Measurements from ENCODE around the gene MUC5AC. TPM values are rescaled to one million over a fixed set of nuclear protein-coding genes. Genes with fewer than 3 reads are reported as not detected.
"Not testable (repeated sequence)": the region's sequence is repeated elsewhere in the genome, so short reads cannot be mapped to it uniquely, and the experiment has no call there.

Gene MUC5AC
- total RNA-seq, 4 donors from 2014 or later, result not detected

GRCh38 chr11:1162138-1162475 is 4.4 kb downstream of the MUC5AC start:
- 81 to 84% methylated on average over 18 to 21 of the region's 21 CpGs for WGBS, 2 donors
- no peak for TF ChIP-seq CTCF (IDR thresholded peaks at IDR 0.05)
- TF ChIP-seq POLR2A (IDR thresholded peaks at IDR 0.05), result no peak
- DNase-seq, result no peak
- Histone ChIP-seq H3K9me3 (no peaks in the 10 kb centered on the region), H3K4me3 (replicated peaks in 1 of 3) (no peak overlapping the region), H3K36me3 (no peaks in the 10 kb centered on the region), H3K4me1 (no peaks in the 10 kb centered on the region), H3K27me3 (no peaks in the 10 kb centered on the region), H3K27ac (no peak overlapping the region)
- intact Hi-C loops (cut with DNase I), result no loop called here

- WGBS, 2 donors, result 84 to 91% methylated on average over 8 to 26 of the region's 28 CpGs
- Histone ChIP-seq H3K9me3 (no peaks in the 10 kb centered on the region), H3K36me3 (no peaks in the 10 kb centered on the region), H3K27ac (no peak overlapping the region), H3K4me3 (replicated peaks in 1 of 3) (no peak overlapping the region), H3K27me3 (no peaks in the 10 kb centered on the region), H3K4me1 (no peaks in the 10 kb centered on the region)
- TF ChIP-seq CTCF (IDR thresholded peaks at IDR 0.05) (no peak), POLR2A (IDR thresholded peaks at IDR 0.05) (no peak)
- intact Hi-C loops (cut with DNase I), result no loop called here
- no peak for DNase-seq
Measured at GRCh38 chr11:1162491-1163311, 4.9 kb downstream of the MUC5AC start.

- no peak for DNase-seq
- 75% methylated on average over 11 of the region's 13 CpGs; no CpG with 5 or more reads in 1 of the 2 donors for WGBS, 2 donors
- no peaks in the 10 kb centered on the region for H3K4me1 ChIP-seq
- no peaks in the 10 kb centered on the region for H3K27me3 ChIP-seq
- no peak overlapping the region for H3K27ac ChIP-seq
- H3K36me3 ChIP-seq, result no peaks in the 10 kb centered on the region
- intact Hi-C loops (cut with DNase I), result no loop called here
- TF ChIP-seq CTCF (IDR thresholded peaks at IDR 0.05) (no peak), POLR2A (IDR thresholded peaks at IDR 0.05) (no peak)
- no peaks in the 10 kb centered on the region for H3K9me3 ChIP-seq
- no peak overlapping the region for H3K4me3 ChIP-seq (replicated peaks in 1 of 3)
Measured at GRCh38 chr11:1163321-1163910, 5.7 kb downstream of the MUC5AC start.

- no peaks in the 10 kb centered on the region for H3K27me3 ChIP-seq
- TF ChIP-seq CTCF (IDR thresholded peaks at IDR 0.05), result no peak
- TF ChIP-seq POLR2A (IDR thresholded peaks at IDR 0.05), result no peak
- WGBS, 2 donors, result 49 to 59% methylated on average over 6 to 11 of the region's 28 CpGs
- H3K4me1 ChIP-seq, result no peaks in the 10 kb centered on the region
- H3K9me3 ChIP-seq, result no peaks in the 10 kb centered on the region
- H3K36me3 ChIP-seq, result no peaks in the 10 kb centered on the region
- H3K4me3 ChIP-seq (replicated peaks in 1 of 3), result no peak overlapping the region
- no peak overlapping the region for H3K27ac ChIP-seq
- no peak for DNase-seq
- intact Hi-C loops (cut with DNase I), result no loop called here
Measured at GRCh38 chr11:1163911-1164735, 6.4 kb downstream of the MUC5AC start.

GRCh38 chr11:1164779-1165255 is 7.1 kb downstream of the MUC5AC start:
- H3K4me3 ChIP-seq (replicated peaks in 1 of 3); H3K9me3 ChIP-seq; intact Hi-C loops (cut with DNase I); H3K27me3 ChIP-seq; H3K27ac ChIP-seq; DNase-seq; H3K4me1 ChIP-seq; H3K36me3 ChIP-seq: not testable (repeated sequence)
- WGBS, 2 donors, result 90 to 94% methylated on average over 2 to 3 of the region's 10 CpGs
